Measurements from ENCODE around the gene FGFR4. TPM values are rescaled to one million over a fixed set of nuclear protein-coding genes. Genes with fewer than 3 reads are reported as not detected.

Gene FGFR4
- polyA plus RNA-seq, 1 of the 3 experiments (the other 2 are of a cell fraction), result 5.6 TPM

- no peaks in the 10 kb centered on the region for H3K4me1 ChIP-seq (ENCODE audit: control insufficient read depth in 1 of 2, insufficient read depth in 2 of 2, low read depth in 1 of 2, low read length in 1 of 2)
- CTCF ChIA-PET, result interaction anchor here (0.6 to 3.0 kb wide), 2 partner anchors 10 to 84 kb away, joined by 3 to 21 read pairs; no protein-coding TSS in a partner anchor
- POLR2A ChIA-PET, result no interaction called here
- TF ChIP-seq MAX (IDR thresholded peaks at IDR 0.05; ENCODE audit: low read depth) (no peak), JUND (IDR thresholded peaks at IDR 0.05) (no peak), MEF2A (IDR thresholded peaks at IDR 0.05; ENCODE audit: borderline replicate concordance, low read depth) (no peak), REST (IDR thresholded peaks at IDR 0.05; ENCODE audit: low read depth, low read length) (no peak), USF1 (IDR thresholded peaks at IDR 0.05; ENCODE audit: borderline replicate concordance, low read depth) (no peak), EZH2phosphoT487 (IDR thresholded peaks at IDR 0.05; ENCODE audit: borderline replicate concordance, low read depth) (no peak)
- no peaks in the 10 kb centered on the region for H3K9me3 ChIP-seq
- H3K27me3 ChIP-seq (ENCODE audit: insufficient read depth), result no peaks in the 10 kb centered on the region
- no peaks in the 10 kb centered on the region for H3K79me2 ChIP-seq (ENCODE audit: insufficient read depth)
- DNase-seq, result no peak
- H3F3A ChIP-seq (replicated peaks; ENCODE audit: insufficient read depth), result no peaks in the 10 kb centered on the region
- H3K36me3 ChIP-seq (replicated peaks in 1 of 2; ENCODE audit: control insufficient read depth in 1 of 2, insufficient read depth in 2 of 2, low read length in 1 of 2), result no peaks in the 10 kb centered on the region
- H3K4me3 ChIP-seq (ENCODE audit: low read depth in 2 of 2, low read length in 1 of 2), result no peak overlapping the region
- H3K9me2 ChIP-seq, result no peaks in the 10 kb centered on the region
- no peaks in the 10 kb centered on the region for H4K20me1 ChIP-seq (ENCODE audit: insufficient read depth)
- 87% methylated on average over 5 of the region's 5 CpGs for WGBS (ENCODE audit: low lambda C conversion rate)
- no peak overlapping the region for H2AFZ ChIP-seq (ENCODE audit: low read depth)
- H3K4me2 ChIP-seq, result no peak overlapping the region
- no peak overlapping the region for H3K9ac ChIP-seq
- H3K27ac ChIP-seq (ENCODE audit: low read depth in 2 of 2, low read length in 1 of 2), result no peak overlapping the region
These were observed 35.9 kb downstream of the FGFR4 start for GRCh38 chr5:177122566-177122965.

- DNase-seq, result no peak
- Histone ChIP-seq H2AFZ (ENCODE audit: low read depth) (no peak overlapping the region), H3K27me3 (ENCODE audit: insufficient read depth) (no peaks in the 10 kb centered on the region), H3K4me2 (no peak overlapping the region), H3K4me3 (ENCODE audit: low read depth in 2 of 2, low read length in 1 of 2) (no peak overlapping the region), H3K4me1 (ENCODE audit: control insufficient read depth in 1 of 2, insufficient read depth in 2 of 2, low read depth in 1 of 2, low read length in 1 of 2) (no peaks in the 10 kb centered on the region), H3K27ac (ENCODE audit: low read depth in 2 of 2, low read length in 1 of 2) (no peak overlapping the region), H4K20me1 (ENCODE audit: insufficient read depth) (no peaks in the 10 kb centered on the region), H3K9me3 (no peaks in the 10 kb centered on the region), H3F3A (replicated peaks; ENCODE audit: insufficient read depth) (no peaks in the 10 kb centered on the region), H3K9ac (no peak overlapping the region), H3K36me3 (replicated peaks in 1 of 2; ENCODE audit: control insufficient read depth in 1 of 2, insufficient read depth in 2 of 2, low read length in 1 of 2) (no peaks in the 10 kb centered on the region), H3K79me2 (ENCODE audit: insufficient read depth) (no peaks in the 10 kb centered on the region), H3K9me2 (no peaks in the 10 kb centered on the region)
- TF ChIP-seq FOSL2 (IDR thresholded peaks at IDR 0.05; ENCODE audit: borderline replicate concordance, low read depth) (no peak), SIN3A (IDR thresholded peaks at IDR 0.05; ENCODE audit: borderline replicate concordance, low read depth, low read length) (no peak), EP300 (IDR thresholded peaks at IDR 0.05; ENCODE audit: borderline replicate concordance in 1 of 2, low read depth in 1 of 2, low read length in 1 of 2) (no peak), USF1 (IDR thresholded peaks at IDR 0.05; ENCODE audit: borderline replicate concordance, low read depth) (no peak), RAD21 (IDR thresholded peaks at IDR 0.05; ENCODE audit: low read length) (no peak), EZH2phosphoT487 (IDR thresholded peaks at IDR 0.05; ENCODE audit: borderline replicate concordance, low read depth) (no peak), YY1 (IDR thresholded peaks at IDR 0.05; ENCODE audit: low read depth) (no peak), SMC3 (IDR thresholded peaks at IDR 0.05; ENCODE audit: low read depth, low read length) (no peak), NRF1 (IDR thresholded peaks at IDR 0.05; ENCODE audit: low read depth, low read length) (no peak), MAX (IDR thresholded peaks at IDR 0.05; ENCODE audit: low read depth) (no peak)
- POLR2A ChIA-PET, result interaction anchor here (1.2 kb wide), 1 partner anchor 11 kb away, joined by 6 read pairs; no protein-coding TSS in a partner anchor
- WGBS (ENCODE audit: low lambda C conversion rate), result 90% methylated on average over 15 of the region's 15 CpGs
- CTCF ChIA-PET, result no interaction called here
These were observed 37.2 kb downstream of the FGFR4 start for GRCh38 chr5:177123789-177124485.
